K562 (cell line): ENCODE measurements around the gene PTBP2. TPM values are rescaled to one million over a fixed set of nuclear protein-coding genes. Genes with fewer than 3 reads are reported as not detected.

Source experiments
- CBX8 ChIP-seq: fragments of 200-600 bp; sonication (generic); IDR thresholded peaks from 2 replicates; pipeline ENCODE4 v1.6.1; 2012; ENCODE audit warnings: borderline replicate concordance, mixed run types, low read depth, mild to moderate bottlenecking, moderate library complexity, mixed read lengths, low read length, control low read depth, inconsistent platforms; ENCODE audit not compliant: poor library complexity, severe bottlenecking; ENCODE audit errors: extremely low read depth
- FOXJ3 ChIP-seq: sonication (generic); formaldehyde crosslinking; IDR thresholded peaks from 2 replicates; pipeline ENCODE4 v1.4.0; 2020; ENCODE audit warnings: mild to moderate bottlenecking, missing genetic modification reagents
- KLF10 ChIP-seq: fragments of 250-450 bp; sonication (Bioruptor Pico); IDR thresholded peaks from 2 replicates; pipeline ENCODE4 v1.6.1; 2021; ENCODE audit warnings: matching md5 sums
- MYC ChIP-seq, 2 experiments: fragments of 250-450 bp in 1 of 2; sonication (Bioruptor Pico) in 1 of 2; IDR thresholded peaks; 2 replicates each; pipeline versions ENCODE4 v1.5.1 to v1.6.1; 2012 to 2021; ENCODE audit warnings: low read depth in 2 of 2, borderline replicate concordance in 1 of 2, improper control_type of control experiment in 1 of 2, low read length in 1 of 2, mild to moderate bottlenecking in 1 of 2, moderate library complexity in 1 of 2
- RREB1 ChIP-seq: fragments of 250-450 bp; sonication (Bioruptor Pico); IDR thresholded peaks from 2 replicates; pipeline ENCODE4 v1.4.0; 2020
- SIN3A ChIP-seq, 2 experiments: fragments of 150-350 bp in 1 of 2; IDR thresholded peaks; 2 replicates each; pipeline ENCODE4 v1.6.1; 2011 to 2016; ENCODE audit warnings: borderline replicate concordance in 2 of 2, low read depth in 2 of 2, low read length in 2 of 2, mild to moderate bottlenecking in 2 of 2, moderate library complexity in 2 of 2; ENCODE audit not compliant: control insufficient read depth in 1 of 2
- THRAP3 ChIP-seq: fragments of 450-650 bp; IDR thresholded peaks from 2 replicates; pipeline ENCODE4 v1.6.1; 2016; ENCODE audit warnings: mild to moderate bottlenecking, inconsistent platforms, borderline replicate concordance
- ZBTB49 ChIP-seq: sonication (generic); formaldehyde crosslinking; IDR thresholded peaks from 2 replicates; pipeline ENCODE4 v1.8.0; 2022; ENCODE audit warnings: missing genetic modification reagents, mild to moderate bottlenecking, borderline replicate concordance
- ZHX1 ChIP-seq: fragments of 150-350 bp; conservative IDR thresholded peaks from 2 replicates; pipeline ENCODE4 v1.6.1; 2014; ENCODE audit warnings: low read length
- ZNF23 ChIP-seq: fragments of 250-450 bp; sonication (Bioruptor Pico); IDR thresholded peaks from 2 replicates; pipeline ENCODE4 v1.4.0; 2020; ENCODE audit warnings: mild to moderate bottlenecking
- ZNF639 ChIP-seq, 2 experiments: fragments of 200-800 bp in 1 of 2; sonication (Bioruptor generic) in 1 of 2; sonication (generic) in 1 of 2; formaldehyde crosslinking in 1 of 2; IDR thresholded peaks in 1 of 2; conservative IDR thresholded peaks in 1 of 2; 2 replicates each; pipeline versions ENCODE4 v1.5.0 to v1.6.1; 2016 to 2020; ENCODE audit warnings: missing compliant biosample characterization in 1 of 2, missing genetic modification characterization in 1 of 2, missing genetic modification reagents in 1 of 2
- polyA plus RNA-seq, 8 experiments: library from polyadenylated mRNA; depleted of rRNA in 4 of 8; stranded (reverse) in 5 of 8; unstranded in 3 of 8; fragments of >200 nt; fragmentation: Nextera tagmentation in 2 of 8; fragmentation: Illumina TruSeq in 1 of 8; extraction: Ambion mirVana in 2 of 8; extraction: Trizol in 1 of 8; gene quantifications; 2 replicates each; pipeline versions ENCODE4 v1.2.1 to v1.2.3, GENCODE V29; 2011 to 2014; ENCODE audit warnings: inconsistent platforms in 1 of 8, missing spikeins in 1 of 8
- total RNA-seq, 7 experiments: library from RNA; depleted of rRNA in 6 of 7; stranded (reverse); fragments of >200 nt in 6 of 7; fragmentation: Illumina TruSeq in 2 of 7; extraction: Trizol in 2 of 7; gene quantifications; 2 replicates each; pipeline versions ENCODE4 v1.2.1 to v1.2.3, GENCODE V29; 2011 to 2021; ENCODE audit warnings: low replicate concordance in 1 of 7

The PTBP2 gene
- total and polyA plus RNA-seq, 9 of the 15 experiments (the other 6 are each of a cell fraction or from before 2014, with no cell fraction given): 9.8 to 30.6 (median 19.0) TPM

GRCh38 chr1:96721416-96722160 lies at the start of gene PTBP2 (continued):
- TF ChIP-seq RREB1 (no peak), SIN3A (IDR thresholded peaks at IDR 0.05; ENCODE audit: borderline replicate concordance in 2 of 2, control insufficient read depth in 1 of 2, low read depth in 2 of 2, low read length in 2 of 2) (0 out of 4 replicates have a peak, but pooled peaks of 1 of the 2 experiments have one; percentile 26), ZNF23 (no peak), ZNF639 (CRISPR knock-in tag; conservative IDR thresholded peaks at IDR 0.05 in 1 of 2, IDR thresholded peaks at IDR 0.05 in 1 of 2) (no peak; a peak in 1 of 4 replicates), ZHX1 (no peak), CBX8 (no peak), ZBTB49 (CRISPR knock-in tag) (no peak), FOXJ3 (no peak), MYC (IDR thresholded peaks at IDR 0.05; ENCODE audit: low read depth, low read length) (peak; percentile 37; the same call in 1 of the 2 replicates), MYC (CRISPR knock-in tag; IDR thresholded peaks at IDR 0.05; ENCODE audit: borderline replicate concordance, low read depth) (peak; percentile 56; the same call in 1 of the 2 replicates), KLF10 (no peak), THRAP3 (no peak)
